Measurements from ENCODE around the gene COX6B1.
"Not testable (repeated sequence)": the region's sequence is repeated elsewhere in the genome, so short reads cannot be mapped to it uniquely, and the experiment has no call there.

Gene COX6B1

DNA sequence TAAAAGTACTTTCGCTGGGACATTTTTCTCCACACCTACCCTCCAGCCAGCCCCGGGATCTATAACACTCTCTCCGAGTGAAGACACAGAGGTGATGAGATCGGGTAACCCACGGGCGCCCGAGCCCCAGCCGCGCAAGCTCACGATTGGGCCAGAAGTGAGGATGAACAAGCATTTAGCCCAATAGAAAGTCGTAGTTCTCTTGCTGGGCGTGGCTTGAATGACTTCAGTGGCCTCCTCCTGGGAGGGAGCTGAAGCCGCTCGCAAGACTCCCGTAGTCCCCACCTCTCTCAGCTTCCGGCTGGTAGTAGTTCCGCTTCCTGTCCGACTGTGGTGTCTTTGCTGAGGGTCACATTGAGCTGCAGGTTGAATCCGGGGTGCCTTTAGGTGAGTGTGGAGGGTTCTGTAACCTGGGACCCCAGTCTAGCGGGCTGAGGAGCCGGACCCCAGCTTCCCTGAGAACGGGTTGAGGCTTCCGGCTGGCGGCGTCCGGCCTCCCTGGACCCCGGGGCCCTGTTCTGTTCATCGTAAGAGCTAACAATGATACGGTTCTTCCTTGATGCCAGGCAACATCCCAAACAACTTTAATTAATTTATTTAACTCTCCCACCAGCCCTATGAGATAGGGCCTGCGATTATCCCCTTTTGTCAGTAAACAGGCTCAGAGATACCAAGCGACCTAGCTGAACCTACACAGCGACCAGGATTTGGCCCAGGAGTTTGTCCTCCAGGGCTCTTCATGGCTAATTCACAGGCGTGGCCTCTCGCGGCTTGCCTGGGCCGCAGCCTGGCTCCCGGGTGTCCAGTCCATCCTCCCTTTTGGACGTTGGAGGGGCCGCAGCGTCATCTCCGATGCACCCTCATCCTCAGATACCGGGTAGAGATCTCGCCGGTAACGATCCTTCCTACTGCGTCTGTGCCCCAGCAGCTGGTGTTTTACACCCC lies at the start of gene COX6B1:
Gene COX6B1 (plus strand): TSS at position 307 of the 945 bp plus-strand sequence. CDS start 2,921 bp downstream, outside the sequence.
- peak; percentile 100 for DNase-seq

- DNase-seq, result no peak
These were observed 46.2 kb upstream of the COX6B1 start for GRCh38 chr19:35601971-35602370.

- DNase-seq, result not testable (repeated sequence)
These were observed 43.7 kb upstream of the COX6B1 start for GRCh38 chr19:35604436-35604835.

DNA sequence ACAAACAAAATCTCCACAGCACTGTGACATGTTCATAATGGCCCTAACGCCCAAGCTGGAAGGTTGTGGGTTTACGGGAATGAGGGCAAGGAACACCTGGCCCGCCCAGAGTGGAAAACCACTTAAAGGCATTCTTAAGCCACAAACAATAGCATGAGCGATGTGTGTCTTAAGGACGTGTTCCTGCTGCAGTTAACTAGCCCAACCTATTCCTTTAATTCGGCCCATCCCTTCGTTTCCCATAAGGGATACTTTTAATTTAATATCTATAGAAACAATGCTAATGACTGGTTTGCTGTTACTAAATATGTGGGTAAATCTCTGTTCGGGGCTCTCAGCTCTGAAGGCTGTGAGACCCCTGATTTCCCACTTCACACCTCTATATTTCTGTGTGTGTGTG lies 41.0 kb upstream of the COX6B1 start:
- not testable (repeated sequence) for DNase-seq

DNA sequence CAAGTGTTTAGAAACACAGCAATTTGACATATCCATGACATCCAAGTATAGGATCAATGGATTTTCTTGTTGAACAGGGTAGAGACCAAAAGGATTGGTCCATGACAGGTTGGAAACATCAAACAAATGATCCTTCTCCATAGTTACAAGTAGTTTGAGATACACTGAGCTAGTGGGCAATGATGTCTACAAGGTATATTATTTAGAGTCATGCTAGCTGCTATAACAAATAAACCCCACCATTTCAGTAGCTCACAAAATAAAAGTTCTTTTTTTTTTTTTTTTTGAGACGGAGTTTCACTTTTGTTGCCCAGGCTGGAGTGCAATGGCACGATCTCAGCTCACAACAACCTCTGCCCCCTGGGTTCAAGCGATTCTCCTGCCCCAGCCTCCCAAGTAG lies 40.5 kb upstream of the COX6B1 start:
- DNase-seq, result no peak

GRCh38 chr19:35608251-35608650 lies 39.9 kb upstream of the COX6B1 start:
- no peak for DNase-seq

- no peak for DNase-seq
These were observed 38.2 kb upstream of the COX6B1 start for GRCh38 chr19:35609851-35610353.

- DNase-seq, result no peak
These were observed 35.9 kb upstream of the COX6B1 start for GRCh38 chr19:35612224-35612558.

DNA sequence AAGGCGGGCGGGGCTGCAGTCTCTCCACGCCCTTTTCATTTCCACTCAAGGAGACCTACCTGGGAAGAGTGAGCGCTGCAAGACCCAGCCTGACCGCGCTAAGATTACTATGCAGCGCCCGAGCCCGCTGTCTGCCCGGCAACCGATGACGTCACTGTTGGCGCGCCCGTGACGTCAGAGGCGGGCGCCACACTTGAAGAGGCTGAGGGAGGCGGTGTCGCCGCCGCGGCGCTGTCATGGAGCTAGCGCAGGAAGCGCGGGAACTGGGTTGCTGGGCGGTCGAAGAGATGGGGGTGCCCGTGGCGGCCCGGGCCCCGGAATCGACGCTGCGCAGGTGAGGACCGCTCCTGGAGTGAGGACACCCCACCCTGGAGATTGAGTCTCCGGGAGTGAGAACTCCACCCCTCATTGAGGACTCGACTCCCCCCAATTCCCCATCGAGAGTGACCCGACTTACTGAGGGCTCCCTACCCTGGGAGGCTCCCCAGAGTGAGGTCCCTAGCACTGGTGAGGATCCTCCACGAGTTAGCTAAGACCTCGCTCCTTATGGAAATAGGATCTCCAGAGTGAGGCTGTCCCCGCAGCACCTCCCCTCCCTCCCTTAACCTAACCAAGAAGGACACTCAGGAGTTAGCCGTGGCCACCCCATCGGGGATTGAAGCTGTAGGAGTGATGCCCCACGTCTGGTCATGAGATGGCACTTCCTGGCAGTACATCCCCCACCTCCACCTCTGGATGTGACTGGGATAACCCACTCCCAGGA lies 35.4 kb upstream of the COX6B1 start, which contains the start of gene HAUS5:
Gene HAUS5 (plus strand): TSS at position 177 of the 763 bp plus-strand sequence. CDS start 60 bp downstream, at position 237.
- DNase-seq, result peak; percentile 100

DNA sequence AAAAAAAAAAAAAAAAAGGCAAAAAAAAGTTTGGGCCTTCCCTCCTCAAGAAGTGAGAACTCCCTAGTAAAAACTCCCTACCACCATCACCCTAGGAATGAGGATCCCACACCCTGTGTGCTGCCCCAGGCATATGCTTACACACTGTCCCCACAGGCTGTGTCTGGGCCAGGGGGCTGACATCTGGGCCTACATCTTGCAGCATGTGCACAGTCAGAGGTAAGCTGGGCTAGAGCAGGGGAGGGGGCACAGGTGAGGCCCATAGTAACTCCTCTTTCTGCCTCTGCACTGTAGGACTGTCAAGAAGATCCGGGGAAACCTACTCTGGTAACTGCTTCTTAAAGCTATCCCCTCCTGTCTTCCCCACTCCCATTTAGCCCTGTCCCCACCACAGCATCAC lies 34.5 kb upstream of the COX6B1 start:
- DNase-seq, result no peak

- DNase-seq, result no peak
These were observed 33.1 kb upstream of the COX6B1 start for GRCh38 chr19:35615036-35615435.

DNA sequence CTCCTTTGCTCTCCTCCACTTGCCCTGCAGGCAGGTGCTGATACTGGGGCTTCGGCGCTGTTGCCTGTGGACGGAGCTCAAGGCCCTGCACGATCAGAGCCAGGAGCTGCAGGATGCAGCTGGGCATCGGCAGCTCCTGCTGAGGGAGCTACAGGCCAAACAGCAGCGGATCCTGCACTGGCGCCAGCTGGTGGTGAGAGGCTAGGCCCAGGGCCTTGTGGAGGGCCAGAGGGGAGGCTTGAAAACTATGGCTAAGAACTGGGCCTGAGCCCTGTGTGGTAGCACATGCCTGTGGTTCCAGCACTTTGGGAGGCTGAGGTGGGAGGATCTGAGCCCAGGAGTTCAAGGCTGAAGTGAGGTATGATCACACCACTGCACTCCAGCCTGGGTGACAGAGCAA lies 29.3 kb upstream of the COX6B1 start:
- no peak for DNase-seq

DNA sequence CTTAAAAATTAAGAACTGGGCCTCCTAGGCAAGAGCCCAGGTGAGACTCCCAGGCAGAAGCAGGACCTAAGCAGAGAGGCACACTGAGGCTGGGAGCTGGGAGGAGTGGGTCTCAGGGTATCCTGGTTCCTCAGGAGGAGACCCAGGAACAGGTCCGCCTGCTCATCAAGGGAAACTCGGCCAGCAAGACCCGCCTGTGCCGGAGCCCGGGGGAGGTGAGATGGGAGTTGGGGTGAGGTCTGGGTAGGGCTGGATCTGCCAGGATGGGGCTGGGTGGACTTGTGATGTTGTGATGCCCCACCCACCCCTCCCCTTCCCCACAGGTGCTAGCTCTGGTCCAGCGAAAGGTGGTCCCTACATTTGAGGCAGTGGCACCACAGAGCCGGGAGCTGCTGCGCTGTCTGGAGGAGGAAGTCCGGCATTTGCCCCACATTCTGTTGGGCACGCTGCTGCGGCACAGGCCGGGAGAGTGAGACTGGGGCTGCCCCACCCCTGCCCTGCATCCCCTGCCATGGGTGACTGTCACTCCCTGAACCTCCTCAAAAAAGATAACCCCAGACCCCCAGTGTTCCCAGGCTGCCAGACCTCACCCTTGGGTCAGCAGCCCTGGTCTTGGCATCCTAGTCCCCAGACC lies 28.7 kb upstream of the COX6B1 start:
- no peak for DNase-seq

DNA sequence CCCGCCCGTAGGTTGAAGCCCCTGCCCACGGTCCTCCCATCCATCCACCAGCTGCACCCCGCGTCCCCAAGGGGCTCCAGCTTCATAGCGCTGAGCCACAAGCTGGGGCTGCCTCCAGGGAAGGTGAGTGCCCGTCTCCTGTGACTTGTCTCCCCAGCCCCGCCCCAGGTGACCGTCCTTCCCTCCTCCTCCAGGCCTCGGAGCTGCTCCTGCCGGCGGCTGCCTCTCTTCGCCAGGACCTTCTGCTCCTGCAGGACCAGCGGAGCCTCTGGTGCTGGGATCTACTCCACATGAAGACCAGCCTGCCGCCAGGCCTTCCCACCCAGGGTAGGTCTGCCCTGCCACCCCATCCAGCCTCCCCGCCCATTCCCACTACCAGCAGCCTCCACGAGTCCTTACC lies 28.1 kb upstream of the COX6B1 start:
- no peak for DNase-seq

GRCh38 chr19:35621708-35622107 lies 26.4 kb upstream of the COX6B1 start:
- no peak for DNase-seq

DNA sequence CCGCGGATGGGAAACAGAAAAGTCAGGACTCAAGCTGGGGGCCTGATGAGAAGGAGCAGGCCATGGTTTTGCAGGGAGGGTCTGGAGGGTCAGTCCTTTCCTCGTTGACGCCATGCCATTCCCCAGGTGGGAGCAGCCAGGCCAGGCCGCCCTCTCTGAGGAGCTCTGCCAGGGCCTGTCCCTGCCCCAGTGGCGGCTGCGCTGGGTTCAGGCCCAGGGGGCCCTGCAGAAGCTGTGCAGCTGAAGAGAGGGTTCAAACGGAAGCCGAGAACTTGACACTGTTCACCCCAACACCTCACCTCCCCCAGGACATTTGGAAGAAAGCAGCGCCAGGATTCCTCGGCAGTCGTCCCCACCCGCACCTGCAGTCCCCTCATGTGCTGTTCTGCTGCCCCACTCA lies 25.4 kb upstream of the COX6B1 start:
- no peak for DNase-seq

GRCh38 chr19:35623327-35624010 lies 24.7 kb upstream of the COX6B1 start:
- no peak for DNase-seq

GRCh38 chr19:35628264-35628564 lies 19.9 kb upstream of the COX6B1 start:
- DNase-seq, result no peak

DNA sequence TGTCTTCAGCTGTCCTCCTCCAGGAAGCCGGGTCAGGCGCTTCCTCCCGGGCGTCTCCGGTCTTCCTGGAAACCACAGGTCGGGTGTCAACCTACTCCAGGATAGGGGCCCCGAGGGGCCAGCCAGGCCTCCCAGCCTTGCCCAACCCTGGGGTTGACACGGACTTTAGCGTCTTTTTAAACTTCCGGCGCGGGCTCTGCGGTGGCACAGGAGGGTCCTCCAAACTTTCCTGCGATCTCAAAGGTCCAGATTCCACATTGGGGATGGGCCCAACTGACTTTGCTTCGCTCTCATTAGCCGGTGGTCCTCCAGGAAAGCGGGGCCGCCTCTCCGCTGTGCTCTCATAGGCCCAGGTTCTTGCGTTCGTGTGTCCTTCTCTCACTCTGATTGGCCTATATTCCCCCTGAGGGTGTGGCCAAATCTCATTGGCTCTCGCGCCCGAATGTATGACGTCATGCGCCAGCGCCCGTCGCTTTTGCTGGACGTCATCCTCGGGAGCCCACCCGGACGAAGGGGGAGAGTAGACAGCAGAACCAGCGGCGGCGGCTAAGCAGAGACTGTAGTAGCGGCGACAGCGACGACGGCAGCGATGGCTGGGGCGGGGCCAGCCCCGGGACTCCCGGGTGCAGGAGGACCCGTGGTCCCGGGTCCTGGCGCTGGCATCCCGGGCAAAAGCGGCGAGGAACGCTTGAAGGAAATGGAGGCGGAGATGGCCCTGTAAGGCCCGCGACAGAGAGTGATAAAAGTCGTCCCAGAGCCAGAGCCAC lies 19.4 kb upstream of the COX6B1 start, which contains the start of gene RBM42:
Gene RBM42 (plus strand): TSS at position 472 of the 767 bp plus-strand sequence. CDS start 118 bp downstream, at position 590.
- peak; percentile 100 for DNase-seq

- DNase-seq, result no peak
These were observed 18.8 kb upstream of the COX6B1 start for GRCh38 chr19:35629332-35629633.

GRCh38 chr19:35633727-35634440 lies 14.2 kb upstream of the COX6B1 start:
- no peak for DNase-seq
